GM12864 (cell line): ENCODE results near the gene HACL1.
"Not testable (repeated sequence)": the region's sequence is repeated elsewhere in the genome, so short reads cannot be mapped to it uniquely, and the experiment has no call there.

Experiments
- DNase-seq: peaks from one replicate; pipeline ENCODE4 v3.0.0-alpha.2; 2011; ENCODE audit warnings: low read depth
- H3K4me3 ChIP-seq: 2 replicates; pipeline ENCODE4 v1.5.1; 2011; ENCODE audit warnings: mild to moderate bottlenecking, low read depth, low read length, control low read depth
- CTCF ChIP-seq: IDR thresholded peaks from 2 replicates; pipeline ENCODE4 v1.5.1; 2011; ENCODE audit warnings: low read depth, mild to moderate bottlenecking, moderate library complexity, low read length, control low read depth, inconsistent platforms; ENCODE audit errors: missing control alignments

HACL1 gene

DNA sequence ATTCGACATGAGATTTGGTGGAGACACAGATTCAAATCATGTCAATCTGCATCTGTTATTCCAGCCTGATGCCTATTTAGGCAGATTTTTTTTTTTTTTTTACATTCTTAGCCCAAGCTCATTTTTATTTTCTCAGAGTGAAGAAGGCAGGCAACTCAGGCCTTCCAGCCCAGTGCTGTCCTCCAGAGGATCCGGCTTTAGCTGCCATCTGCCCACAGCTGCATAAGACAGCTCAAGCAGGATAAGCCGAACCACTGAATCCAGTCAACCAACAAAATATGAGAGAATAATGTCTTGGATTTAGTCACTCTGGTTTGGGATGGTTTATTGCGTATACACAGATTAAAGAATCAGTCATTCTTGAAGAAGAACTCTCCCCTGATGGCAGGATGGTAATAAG is 60.0 kb downstream of the HACL1 start:
- no peak for TF ChIP-seq CTCF
- H3K4me3 ChIP-seq: no peak overlapping the region
- no peak for DNase-seq

DNA sequence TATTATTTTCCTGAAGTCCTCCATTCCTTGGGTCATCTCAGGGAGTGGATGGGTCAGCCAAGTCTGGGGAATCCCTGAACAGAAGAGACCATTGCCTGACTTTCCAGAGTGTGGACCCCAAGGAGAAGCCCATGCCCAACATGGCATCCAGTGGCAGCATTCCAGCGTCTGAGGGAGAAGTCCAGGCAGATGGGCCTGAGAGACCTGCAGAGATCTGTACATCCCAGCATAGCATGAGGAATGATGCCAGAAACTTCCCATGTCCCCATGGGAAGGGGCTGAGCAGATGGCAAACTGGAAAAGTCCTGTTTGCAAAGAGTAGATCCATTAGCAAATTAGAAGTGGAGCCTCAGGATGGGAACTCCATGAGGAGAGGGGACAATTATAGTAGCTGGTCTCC is 62.3 kb downstream of the HACL1 start:
- TF ChIP-seq CTCF: no peak
- H3K4me3 ChIP-seq: no peak overlapping the region
- DNase-seq: no peak

DNA sequence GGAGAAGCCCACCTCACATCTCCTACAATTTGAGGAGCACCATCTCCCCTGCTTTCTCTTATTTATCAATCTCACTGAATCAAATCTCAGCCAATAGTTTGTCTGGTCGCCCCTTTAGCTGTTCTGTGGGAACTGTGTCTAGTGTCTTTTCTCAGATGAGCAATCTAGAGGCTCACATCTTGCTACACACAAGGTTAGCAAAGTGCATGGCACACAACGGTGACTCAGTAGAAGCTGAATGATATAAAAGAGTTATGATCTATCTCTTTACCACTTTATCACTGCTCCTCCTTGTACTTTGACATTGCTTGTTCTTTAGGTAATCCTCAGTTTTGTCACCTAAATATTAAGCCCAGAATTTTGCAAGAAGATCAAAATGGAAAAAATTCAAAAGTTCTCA is 63.0 kb downstream of the HACL1 start:
- TF ChIP-seq CTCF: no peak
- no peak for DNase-seq
- no peak overlapping the region for H3K4me3 ChIP-seq

GRCh38 chr3:15536856-15537255 is 64.5 kb downstream of the HACL1 start:
- no peak for DNase-seq
- no peak overlapping the region for H3K4me3 ChIP-seq
- no peak for TF ChIP-seq CTCF

DNA sequence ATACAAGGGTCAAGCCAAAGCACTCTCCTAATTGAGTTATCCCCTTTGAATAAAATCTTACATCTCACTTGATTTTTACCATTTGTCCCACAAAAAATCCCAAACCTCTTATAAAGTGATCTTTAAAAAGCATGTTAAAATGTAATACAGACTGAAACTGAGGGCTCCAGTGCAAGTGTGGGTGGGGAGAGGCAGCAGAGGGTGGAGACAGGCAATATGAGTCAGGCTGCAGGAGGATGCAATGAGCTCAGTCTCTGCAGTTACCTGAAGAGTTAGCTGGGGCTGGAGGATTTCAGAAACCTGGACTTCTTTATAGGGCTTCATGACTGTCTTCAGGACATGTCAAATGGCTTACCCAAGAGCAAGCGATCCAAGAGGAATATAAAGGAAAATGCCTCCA is 65.6 kb downstream of the HACL1 start:
- TF ChIP-seq CTCF: no peak
- no peak for DNase-seq
- no peak overlapping the region for H3K4me3 ChIP-seq

- H3K4me3 ChIP-seq, DNase-seq: not testable (repeated sequence)
Observed at GRCh38 chr3:15532614-15533013, 68.8 kb downstream of the HACL1 start.

DNA sequence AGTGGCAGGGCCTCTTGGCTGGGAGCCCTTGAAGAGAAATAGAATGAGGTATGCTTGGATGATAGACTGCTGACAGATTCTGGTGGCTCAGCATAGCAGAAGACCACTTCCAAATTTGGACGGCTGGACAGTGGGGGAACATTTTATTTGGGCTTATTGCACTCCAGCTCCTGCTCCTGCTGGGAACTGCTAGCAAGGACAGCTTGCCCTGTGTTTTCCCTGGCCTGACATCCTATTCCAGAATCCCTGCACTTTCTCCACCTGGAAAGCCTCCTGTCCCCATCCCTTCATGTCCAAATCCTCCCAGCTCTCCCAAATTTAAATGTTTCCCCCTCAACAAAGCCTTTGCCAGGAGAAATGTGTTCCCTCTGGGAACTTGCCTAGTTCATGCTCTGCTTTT is 70.0 kb downstream of the HACL1 start:
- no peak for TF ChIP-seq CTCF
- no peak for DNase-seq
- H3K4me3 ChIP-seq: no peak overlapping the region

- H3K4me3 ChIP-seq: no peak overlapping the region
- no peak for DNase-seq
- TF ChIP-seq CTCF: no peak
Observed at GRCh38 chr3:15528854-15529537, 72.4 kb downstream of the HACL1 start.
